DLD1 (cell line): Measurements from ENCODE around the gene EME1.
"Not testable (repeated sequence)": the region's sequence is repeated elsewhere in the genome, so short reads cannot be mapped to it uniquely, and the experiment has no call there.

Experiments
- in situ Hi-C: cut with HindIII; loops from 2 replicates; pipeline ENCODE4 v1.10.0; 2017; ENCODE audit warnings: low sequenced_read_pairs

The EME1 gene

GRCh38 chr17:50392621-50393020, 19.6 kb downstream of the EME1 start:
- in situ Hi-C loops = no loop called here

DNA sequence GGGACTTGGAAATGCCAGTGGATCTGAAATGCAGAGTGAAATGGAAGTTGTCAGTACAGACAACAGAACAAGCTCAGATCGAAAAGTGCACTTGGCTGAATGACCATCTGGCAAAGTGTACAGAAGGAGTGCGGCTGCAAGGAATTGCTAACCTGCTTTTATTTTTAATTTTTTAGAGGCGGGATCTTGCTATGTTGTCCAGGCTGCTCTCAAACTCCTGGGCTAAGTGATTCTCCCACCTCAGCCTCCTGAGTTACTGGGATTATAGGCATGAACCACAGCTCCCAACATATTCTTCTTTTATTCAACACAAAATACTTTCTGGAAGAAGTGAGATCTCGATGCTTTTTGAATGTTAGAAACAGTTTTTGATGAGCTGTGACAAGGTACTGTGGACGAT, 20.7 kb downstream of the EME1 start:
- in situ Hi-C loops = no loop called here

DNA sequence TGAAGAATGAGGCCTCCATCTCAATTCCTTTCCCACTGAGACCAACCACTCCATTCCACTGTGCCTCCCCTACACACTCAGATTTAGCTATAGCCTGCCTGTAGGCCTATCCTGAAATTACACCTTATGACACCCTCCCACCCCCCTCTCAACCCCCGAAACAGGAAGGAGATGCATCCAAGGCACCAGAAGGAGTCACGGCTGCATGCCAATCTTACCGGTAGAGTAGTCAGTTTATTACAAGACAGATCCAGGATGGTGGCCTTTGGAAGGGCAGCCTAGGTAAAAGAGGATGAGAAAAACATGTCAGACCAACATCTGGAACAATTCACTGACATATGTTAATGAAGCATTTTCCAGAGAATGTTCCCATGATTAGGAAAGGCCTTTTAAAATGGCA, 21.7 kb downstream of the EME1 start:
- in situ Hi-C loops = loop anchor here (5.0 kb wide), 1 partner anchor 47 kb away; the partner anchor contains the start of gene XYLT2

DNA sequence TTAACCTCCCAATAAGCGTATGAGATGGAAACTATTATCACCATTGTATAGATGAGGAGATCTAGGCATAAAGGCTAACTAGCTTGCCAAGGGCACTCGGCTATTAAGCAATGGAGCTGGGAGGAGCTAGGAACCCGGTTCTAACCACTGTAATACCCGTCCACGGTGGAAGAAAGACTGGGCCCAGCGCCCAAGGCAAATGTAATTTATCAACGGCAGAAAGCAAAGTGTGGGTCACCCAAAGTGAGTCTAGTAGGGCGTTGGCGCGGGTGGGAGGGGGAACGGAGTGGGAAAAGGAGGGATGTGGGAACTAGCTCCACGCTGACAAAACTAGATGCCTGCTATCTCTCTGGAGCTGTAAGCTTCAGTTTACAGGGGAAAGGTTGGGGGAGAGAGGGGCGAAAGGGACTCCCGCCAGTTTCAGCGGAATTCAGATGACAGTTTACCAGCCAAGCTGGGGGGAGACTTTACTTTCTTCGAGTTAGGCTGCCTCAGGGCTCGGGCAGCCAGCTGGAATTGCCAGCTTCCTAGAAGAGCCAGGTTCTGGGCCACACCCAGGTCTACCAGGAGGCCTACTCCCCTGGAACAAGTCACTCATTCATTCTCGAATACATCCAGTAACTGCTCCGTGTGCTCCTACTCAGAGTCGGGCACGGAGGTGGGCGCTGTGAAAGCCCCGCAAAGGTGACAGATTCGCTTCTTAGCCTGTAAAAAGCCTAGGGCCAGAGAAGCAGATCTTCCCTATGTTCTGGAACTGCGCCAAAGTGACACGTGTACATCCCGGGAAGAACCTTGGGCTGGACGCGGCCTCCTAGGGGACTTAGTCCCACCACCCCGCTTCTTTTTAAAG, 23.5 kb downstream of the EME1 start:
- in situ Hi-C loops = loop anchor here (5.0 kb wide), 1 partner anchor 49 kb away; the partner anchor contains the start of gene XYLT2

DNA sequence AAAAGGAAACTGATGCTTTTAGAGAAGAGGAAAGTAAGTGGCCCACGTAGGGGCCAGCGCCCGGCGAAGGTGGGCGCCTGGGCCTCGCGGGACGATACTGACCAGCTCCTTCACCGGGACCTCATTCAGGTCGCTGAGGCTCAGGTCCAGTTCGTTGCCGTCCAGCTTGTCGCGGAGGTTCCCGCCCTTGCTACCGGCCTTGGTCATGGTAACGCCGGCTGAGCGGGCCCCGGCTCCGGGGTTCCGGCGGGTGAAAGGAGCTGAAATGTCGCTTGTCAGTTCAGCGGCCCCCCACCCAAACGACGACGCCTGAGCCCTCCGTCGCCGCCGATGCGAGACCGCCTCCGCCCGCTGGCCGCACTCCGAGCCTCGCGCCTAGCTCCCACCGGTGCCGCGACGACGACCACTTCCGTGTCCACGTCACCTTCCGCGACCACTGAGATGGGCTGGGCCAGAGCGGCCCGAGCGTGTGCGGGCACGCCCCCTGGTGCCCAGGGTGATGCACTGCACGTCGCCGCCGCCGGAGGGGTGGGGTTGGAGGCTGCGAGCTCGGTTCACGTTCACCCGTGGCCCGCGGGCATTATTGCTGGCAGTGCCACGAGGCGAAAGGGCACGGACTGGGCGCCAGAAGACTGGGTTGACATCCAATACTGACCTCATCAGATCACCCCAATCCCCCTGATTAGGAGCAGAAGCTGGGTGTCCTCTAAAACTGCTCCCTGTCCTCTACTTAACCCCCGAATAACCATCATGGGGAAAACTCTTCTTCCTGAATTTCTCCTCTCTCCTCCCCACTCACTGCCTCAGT, 24.3 kb downstream of the EME1 start, which contains the start of gene LRRC59:
Gene LRRC59 (minus strand): TSS at position 413 of the 808 bp plus-strand sequence. CDS start 206 bp downstream, at position 207.
- in situ Hi-C loops = loop anchor here (5.0 kb wide), 1 partner anchor 50 kb away; the partner anchor contains the start of gene XYLT2

GRCh38 chr17:50397919-50398285, 24.9 kb downstream of the EME1 start:
- in situ Hi-C loops = loop anchor here (5.0 kb wide), 1 partner anchor 51 kb away; the partner anchor contains the start of gene XYLT2

DNA sequence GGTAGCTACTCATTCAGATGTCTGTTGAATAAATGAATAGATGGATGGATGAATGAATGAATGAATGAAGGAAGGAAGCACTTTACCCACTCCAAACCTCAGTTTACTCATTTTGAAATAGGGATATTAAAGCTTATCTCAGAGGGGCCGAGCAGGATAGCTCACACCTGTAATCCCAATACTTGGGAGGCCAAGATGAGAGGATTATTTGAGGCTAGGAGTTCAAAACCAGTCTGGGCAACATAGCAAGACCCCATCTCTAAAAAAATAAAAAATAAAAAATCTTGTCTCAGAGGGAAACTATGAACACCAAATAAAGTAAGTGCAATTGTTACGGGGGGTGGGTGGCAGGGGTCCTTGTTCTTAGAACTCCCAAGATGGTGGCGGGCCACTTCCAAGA, 25.6 kb downstream of the EME1 start:
- in situ Hi-C loops = loop anchor here (5.0 kb wide), 1 partner anchor 51 kb away; the partner anchor contains the start of gene XYLT2

- in situ Hi-C loops = loop anchor here (5.0 kb wide), 1 partner anchor 52 kb away; the partner anchor contains the start of gene XYLT2
Observed at GRCh38 chr17:50399591-50399990, 26.6 kb downstream of the EME1 start.

DNA sequence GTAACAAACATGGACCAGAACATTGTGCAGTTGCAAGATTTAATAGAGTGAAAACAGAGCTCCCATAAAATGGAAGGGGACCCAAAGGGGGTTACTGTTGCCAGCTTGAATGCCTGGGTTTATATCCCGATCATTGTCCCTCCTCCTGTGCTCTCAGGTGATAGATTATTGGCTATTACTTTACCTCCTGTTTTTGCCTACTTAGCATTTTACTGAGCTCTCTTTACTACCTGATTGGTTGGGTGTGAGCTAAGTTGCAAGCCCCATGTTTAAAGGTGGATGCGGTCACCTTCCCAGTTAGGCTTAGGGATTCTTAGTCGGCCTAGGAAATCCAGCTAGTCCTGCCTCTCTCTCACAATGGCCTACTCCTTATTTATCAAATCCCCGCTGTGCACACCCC, 32.3 kb downstream of the EME1 start:
- in situ Hi-C loops = not testable (repeated sequence)

DNA sequence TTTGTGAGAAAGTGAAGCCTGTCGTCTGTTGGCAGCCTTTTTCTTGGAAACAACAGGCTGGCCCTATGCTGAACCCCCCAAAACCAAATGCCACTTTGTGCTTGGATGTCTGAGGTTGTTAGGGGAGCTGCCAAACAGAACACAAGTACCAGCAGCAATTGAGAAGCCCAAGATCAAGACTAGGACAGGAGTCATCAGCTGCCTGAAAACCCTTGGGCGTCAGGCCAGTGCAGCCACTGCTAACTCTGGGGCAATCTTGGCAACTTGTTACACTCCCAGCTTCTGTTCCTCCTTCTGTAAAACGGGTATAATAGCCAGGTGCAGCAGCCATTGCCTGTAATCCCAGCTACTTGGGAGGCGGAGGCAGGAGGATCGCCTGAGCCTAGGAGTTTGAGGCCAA, 33.5 kb downstream of the EME1 start:
- in situ Hi-C loops = no loop called here

DNA sequence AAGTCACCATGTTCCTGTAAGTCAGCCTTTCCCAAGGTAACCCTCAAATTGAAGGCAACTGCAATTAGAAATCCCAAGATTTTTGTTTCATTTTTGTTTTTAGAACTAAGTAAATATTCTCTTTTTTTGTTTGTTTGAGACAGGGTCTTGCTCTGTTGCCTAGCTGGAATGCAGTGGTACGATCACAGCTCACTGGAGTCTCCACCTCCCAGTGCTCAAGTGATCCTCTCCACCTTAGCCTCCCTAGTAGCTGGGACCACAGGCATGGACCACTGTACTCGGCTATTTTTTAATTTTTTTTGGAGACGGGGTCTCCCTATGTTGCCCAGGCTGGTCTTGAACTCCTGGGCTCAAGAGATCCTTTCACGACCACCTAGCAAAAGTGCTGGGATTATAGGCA, 34.9 kb downstream of the EME1 start:
- in situ Hi-C loops = no loop called here

DNA sequence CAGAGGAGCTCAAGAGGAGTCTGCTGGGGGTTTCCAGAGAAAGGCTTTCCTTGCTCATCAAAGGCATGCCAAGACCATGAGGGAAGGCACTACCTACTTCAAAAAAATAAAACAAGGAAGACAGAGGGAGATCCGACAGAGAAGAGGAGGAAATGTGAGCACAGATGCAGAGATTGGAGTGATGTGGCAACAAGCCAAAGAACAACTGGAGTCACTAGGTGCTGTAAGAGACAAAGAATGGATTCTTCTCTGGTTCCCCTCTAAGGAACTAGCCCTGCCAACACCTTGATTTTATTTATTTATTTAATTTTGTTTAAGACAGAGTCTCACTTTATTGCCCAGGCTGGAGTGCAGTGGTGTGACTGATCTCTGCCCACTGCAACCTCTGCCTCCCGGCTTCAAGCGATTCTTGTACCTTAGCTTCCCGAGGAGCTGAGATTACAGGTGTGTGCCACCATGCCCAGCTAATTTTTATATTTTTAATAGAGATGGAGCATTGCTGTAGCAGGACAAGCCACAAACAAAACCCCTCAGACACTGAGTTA, 39.2 kb downstream of the EME1 start:
- in situ Hi-C loops = no loop called here

GRCh38 chr17:50414808-50415207, 41.8 kb downstream of the EME1 start:
- in situ Hi-C loops = no loop called here

- in situ Hi-C loops = not testable (repeated sequence)
Observed at GRCh38 chr17:50419577-50419976, 46.5 kb downstream of the EME1 start.

DNA sequence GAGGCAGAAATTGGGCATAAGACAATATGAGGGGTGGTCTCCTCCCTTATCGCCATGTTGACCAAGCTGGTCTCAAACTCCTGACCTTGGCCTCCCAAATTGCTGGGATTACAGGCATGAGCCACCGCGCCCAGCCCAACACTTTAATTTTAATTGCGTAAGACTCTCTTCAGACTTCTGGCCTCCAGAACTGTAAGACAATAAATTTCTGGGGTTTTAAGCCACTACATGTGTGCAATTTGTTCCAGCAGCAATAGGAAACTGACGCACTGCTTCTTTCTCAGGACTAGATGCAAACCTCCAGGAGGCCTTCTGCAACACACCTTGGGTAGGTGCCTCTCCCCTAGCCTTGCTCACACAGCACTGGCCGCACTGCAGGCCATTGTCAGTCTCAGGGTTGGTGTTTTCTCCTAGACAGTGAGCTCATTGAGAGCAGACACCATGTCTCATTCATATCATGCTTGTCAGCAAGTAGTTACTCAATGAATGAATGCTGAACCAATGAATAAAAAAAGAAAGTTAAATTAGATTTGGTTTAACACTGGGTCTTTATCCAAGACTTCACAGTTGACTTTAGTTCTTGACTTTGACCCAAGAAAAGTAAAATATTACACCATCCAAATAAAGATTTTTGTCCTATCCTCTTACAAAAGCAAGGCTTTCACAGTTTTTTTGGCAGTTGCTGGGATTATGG, 47.5 kb downstream of the EME1 start:
- in situ Hi-C loops = no loop called here

DNA sequence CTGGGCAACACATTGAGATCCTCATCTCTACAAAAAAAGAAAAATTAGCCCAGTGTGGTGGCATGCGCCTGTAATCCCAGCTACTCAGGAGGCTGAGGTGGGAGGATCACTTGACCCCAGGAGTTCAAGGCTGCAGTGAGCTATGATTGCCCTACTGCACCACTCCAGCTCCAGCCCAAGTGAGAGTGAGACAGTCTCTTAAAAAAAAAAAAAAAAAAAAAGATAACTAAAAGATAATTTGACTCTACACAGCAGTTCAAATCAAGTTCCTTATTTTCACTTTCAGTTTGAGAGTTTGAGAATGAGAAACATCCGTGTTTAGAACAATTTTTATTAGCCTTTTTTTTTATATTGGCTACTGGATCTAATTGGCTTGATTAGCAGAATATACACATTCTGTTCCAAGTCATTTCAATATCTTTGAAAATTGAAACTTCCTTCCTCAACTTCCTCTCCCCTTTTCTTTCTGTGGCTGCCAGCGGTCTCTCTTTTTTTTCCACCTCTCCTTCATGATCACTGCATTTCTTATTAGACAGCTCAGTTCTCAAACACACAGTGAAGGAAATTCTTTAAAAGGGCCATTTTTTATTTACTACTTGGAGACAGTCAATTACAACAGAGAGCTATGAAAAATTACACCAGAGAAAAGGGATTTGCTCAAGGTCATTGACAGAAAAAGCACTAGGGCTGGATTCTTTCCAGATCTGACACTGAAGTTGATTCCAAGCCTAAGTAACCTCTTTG, 48.5 kb downstream of the EME1 start:
- in situ Hi-C loops = no loop called here

DNA sequence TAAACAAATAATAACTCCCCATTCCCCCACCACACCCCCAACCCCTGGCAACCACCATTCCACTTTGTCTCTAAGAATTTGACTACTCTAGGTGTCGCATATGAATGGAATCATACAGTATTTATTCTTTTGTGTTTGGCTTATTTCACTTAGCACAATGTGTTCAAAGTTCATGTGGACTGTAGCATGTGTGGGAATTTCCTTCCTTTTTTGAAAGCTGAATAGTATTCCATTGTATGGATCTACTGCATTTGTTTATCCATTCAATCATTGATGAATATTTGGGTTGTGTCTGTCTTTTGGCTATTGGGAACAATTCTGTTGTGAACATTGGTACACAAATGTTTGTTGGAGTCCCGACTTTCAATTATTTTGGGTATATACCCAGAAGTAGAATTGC, 49.7 kb downstream of the EME1 start:
- in situ Hi-C loops = no loop called here

GRCh38 chr17:50423553-50424159, 50.6 kb downstream of the EME1 start:
- in situ Hi-C loops = no loop called here

DNA sequence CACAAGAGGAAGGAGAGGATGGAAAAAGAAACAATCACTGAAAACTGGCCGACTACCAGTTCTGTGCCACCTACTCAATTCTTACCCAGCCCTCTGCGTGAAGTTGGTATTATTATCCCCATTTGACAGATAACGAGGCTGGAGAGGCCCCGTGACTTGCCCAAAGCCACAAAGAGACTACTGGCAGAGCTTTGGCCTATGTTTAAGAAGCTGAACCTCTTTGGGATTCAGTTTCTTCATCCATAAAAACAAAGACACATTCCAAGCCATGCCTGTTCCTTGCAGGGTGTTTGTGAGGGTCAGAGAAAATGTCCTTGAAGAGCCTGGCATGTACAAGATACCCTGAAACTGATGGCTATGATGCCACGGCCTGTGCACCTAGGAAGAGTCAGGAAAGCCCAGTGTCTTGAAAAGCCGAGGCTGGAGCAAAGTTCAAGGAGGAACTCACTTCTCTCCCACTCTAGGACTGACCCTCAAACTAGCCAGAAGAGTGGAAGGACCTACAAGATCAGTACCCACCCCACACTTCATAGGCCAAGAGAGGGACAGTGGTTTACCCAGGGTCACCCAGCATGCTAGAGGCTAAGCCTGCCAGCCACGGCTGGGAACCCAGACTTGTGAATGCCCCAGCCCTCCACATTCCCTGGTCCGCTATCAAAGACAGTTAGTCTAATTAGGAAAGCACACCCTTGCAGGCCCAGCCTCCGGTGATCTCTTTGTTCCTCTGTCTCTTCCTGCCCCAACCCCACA, 51.4 kb downstream of the EME1 start:
- in situ Hi-C loops = no loop called here
